ENCODE results near the gene TRIM13. TPM values are rescaled to one million over a fixed set of nuclear protein-coding genes. Genes with fewer than 3 reads are reported as not detected.
A peak's percentile ranks its signal among the peaks of the same experiment; 100 is the strongest.

Gene TRIM13
- polyA plus RNA-seq, 3 donors = 5.8 to 14.1 (median 6.1) TPM

DNA sequence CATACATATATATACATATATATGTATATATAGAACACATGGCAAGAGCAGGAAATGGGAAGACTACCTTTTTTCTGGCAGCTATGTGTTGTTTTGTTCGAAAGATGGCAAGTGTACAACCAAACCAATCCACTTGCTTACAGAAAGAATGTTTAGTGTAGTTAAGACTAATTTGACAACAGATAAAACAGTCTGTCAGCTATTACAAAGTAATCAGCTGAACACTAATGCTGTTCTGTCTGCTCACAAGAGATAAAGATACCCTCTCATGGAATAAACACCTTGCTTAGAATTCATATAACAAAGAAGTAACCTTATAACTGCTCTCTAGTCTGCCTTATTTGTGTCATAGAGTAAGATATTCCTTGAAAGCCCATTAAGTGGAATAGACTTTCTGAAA, 17.5 kb downstream of the TRIM13 start:
- intact Hi-C loops (cut with micrococcal nuclease) = no loop called here
- TF ChIP-seq, protein P1, sequence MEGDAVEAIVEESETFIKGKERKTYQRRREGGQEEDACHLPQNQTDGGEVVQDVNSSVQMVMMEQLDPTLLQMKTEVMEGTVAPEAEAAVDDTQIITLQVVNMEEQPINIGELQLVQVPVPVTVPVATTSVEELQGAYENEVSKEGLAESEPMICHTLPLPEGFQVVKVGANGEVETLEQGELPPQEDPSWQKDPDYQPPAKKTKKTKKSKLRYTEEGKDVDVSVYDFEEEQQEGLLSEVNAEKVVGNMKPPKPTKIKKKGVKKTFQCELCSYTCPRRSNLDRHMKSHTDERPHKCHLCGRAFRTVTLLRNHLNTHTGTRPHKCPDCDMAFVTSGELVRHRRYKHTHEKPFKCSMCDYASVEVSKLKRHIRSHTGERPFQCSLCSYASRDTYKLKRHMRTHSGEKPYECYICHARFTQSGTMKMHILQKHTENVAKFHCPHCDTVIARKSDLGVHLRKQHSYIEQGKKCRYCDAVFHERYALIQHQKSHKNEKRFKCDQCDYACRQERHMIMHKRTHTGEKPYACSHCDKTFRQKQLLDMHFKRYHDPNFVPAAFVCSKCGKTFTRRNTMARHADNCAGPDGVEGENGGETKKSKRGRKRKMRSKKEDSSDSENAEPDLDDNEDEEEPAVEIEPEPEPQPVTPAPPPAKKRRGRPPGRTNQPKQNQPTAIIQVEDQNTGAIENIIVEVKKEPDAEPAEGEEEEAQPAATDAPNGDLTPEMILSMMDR (IDR thresholded peaks at IDR 0.05) = no peak
- no peaks in the 10 kb centered on the region for H3K9me3 ChIP-seq (replicated peaks in 1 of 2; ENCODE audit: control insufficient read depth in 1 of 2, insufficient read depth in 1 of 2, low read length in 2 of 2)
- H4K20me1 ChIP-seq (ENCODE audit: insufficient read depth, low read length) = peaks cover 70% of the 10 kb centered on the region
- H3K27ac ChIP-seq (ENCODE audit: low read depth in 1 of 2, low read length in 2 of 2) = peak overlapping the region in 1 of 2 donors; percentile 46
- peaks cover 34 to 88% of the 10 kb centered on the region in 2 donors for H3K36me3 ChIP-seq (replicated peaks in 1 of 2; ENCODE audit: control insufficient read depth in 1 of 2, insufficient read depth in 2 of 2, low read length in 2 of 2)
- no peaks in the 10 kb centered on the region for H3K4me1 Mint-ChIP-seq
- H3K27ac Mint-ChIP-seq = peak overlapping the region in 1 of 7 donors; percentile 60
- no peaks in the 10 kb centered on the region for H3K27me3 Mint-ChIP-seq (ENCODE audit: low read depth in 3 of 3)
- no peaks in the 10 kb centered on the region for H3K27me3 ChIP-seq (ENCODE audit: control insufficient read depth in 2 of 2, insufficient read depth in 2 of 2, low read length in 2 of 2)
- H3K4me1 ChIP-seq (ENCODE audit: control insufficient read depth in 1 of 2, insufficient read depth in 2 of 2, low read length in 2 of 2) = no peaks in the 10 kb centered on the region
- peaks cover 0 to 2% (median 0%) of the 10 kb centered on the region in 7 donors for H3K9me3 Mint-ChIP-seq
- H3K4me3 ChIP-seq (replicated peaks in 1 of 3; ENCODE audit: low read depth in 2 of 3, low read length in 3 of 3) = no peak overlapping the region
- no peak overlapping the region for H3K4me2 ChIP-seq (replicated peaks; ENCODE audit: extremely low read depth, low read length, poor library complexity, severe bottlenecking)
- no peak for DNase-seq
- peaks cover 43% of the 10 kb centered on the region for H3K79me2 ChIP-seq (ENCODE audit: insufficient read depth, low read length)
- no peak overlapping the region for H3K4me3 Mint-ChIP-seq
- no peak overlapping the region for H3K9ac ChIP-seq (ENCODE audit: insufficient read depth, low read length, poor library complexity, severe bottlenecking)
- no CpG with 5 or more reads among the region's 1 CpG for WGBS (ENCODE audit: insufficient coverage)
- H2AFZ ChIP-seq (ENCODE audit: insufficient read depth, low read depth, low read length, poor library complexity, severe bottlenecking) = no peak overlapping the region
- H3K36me3 Mint-ChIP-seq = peaks cover 55 to 75% of the 10 kb centered on the region in 2 donors

- intact Hi-C loops (cut with micrococcal nuclease) = no loop called here
- Mint-ChIP-seq H3K9me3 (peaks cover 0 to 2% (median 0%) of the 10 kb centered on the region in 7 donors), H3K36me3 (peaks cover 52 to 74% of the 10 kb centered on the region in 2 donors), H3K27ac (peak within 1 kb of the TSS in 6 of 7 donors; percentile 27 to 65 (median 48)), H3K27me3 (ENCODE audit: low read depth in 3 of 3) (no peaks in the 10 kb centered on the region), H3K4me3 (no peak within 1 kb of the TSS), H3K4me1 (no peaks in the 10 kb centered on the region)
- WGBS (ENCODE audit: insufficient coverage) = 80% methylated on average over 1 of the region's 5 CpGs
- no peaks in the 10 kb centered on the region for H3K9me3 ChIP-seq (replicated peaks in 1 of 2; ENCODE audit: control insufficient read depth in 1 of 2, insufficient read depth in 1 of 2, low read length in 2 of 2)
- no peaks in the 10 kb centered on the region for H3K27me3 ChIP-seq (ENCODE audit: control insufficient read depth in 2 of 2, insufficient read depth in 2 of 2, low read length in 2 of 2)
- H3K4me3 ChIP-seq (replicated peaks in 1 of 3; ENCODE audit: low read depth in 2 of 3, low read length in 3 of 3) = no peak within 1 kb of the TSS
- H2AFZ ChIP-seq (ENCODE audit: insufficient read depth, low read depth, low read length, poor library complexity, severe bottlenecking) = no peak within 1 kb of the TSS
- peaks cover 38 to 88% of the 10 kb centered on the region in 2 donors for H3K36me3 ChIP-seq (replicated peaks in 1 of 2; ENCODE audit: control insufficient read depth in 1 of 2, insufficient read depth in 2 of 2, low read length in 2 of 2)
- TF ChIP-seq, protein P1 (IDR thresholded peaks at IDR 0.05) = no peak
- H3K4me1 ChIP-seq (ENCODE audit: control insufficient read depth in 1 of 2, insufficient read depth in 2 of 2, low read length in 2 of 2) = no peaks in the 10 kb centered on the region
- no peak within 1 kb of the TSS for H3K9ac ChIP-seq (ENCODE audit: insufficient read depth, low read length, poor library complexity, severe bottlenecking)
- peak within 1 kb of the TSS in 1 of 2 donors; percentile 46 for H3K27ac ChIP-seq (ENCODE audit: low read depth in 1 of 2, low read length in 2 of 2)
- DNase-seq = no peak
- H4K20me1 ChIP-seq (ENCODE audit: insufficient read depth, low read length) = peaks cover 67% of the 10 kb centered on the region
- H3K79me2 ChIP-seq (ENCODE audit: insufficient read depth, low read length) = peaks cover 37% of the 10 kb centered on the region
- no peak within 1 kb of the TSS for H3K4me2 ChIP-seq (replicated peaks; ENCODE audit: extremely low read depth, low read length, poor library complexity, severe bottlenecking)
These were observed 18.4 kb downstream of the TRIM13 start, which contains the start of gene KCNRG for GRCh38 chr13:50015258-50015657. TSS of gene KCNRG (plus strand) at chr13:50015444. CDS start at chr13:50015494, 50 bp downstream.

Data from CD14-positive monocyte (primary cell).